Measurements from ENCODE around the gene LRRC46. TPM values are rescaled to one million over a fixed set of nuclear protein-coding genes. Genes with fewer than 3 reads are reported as not detected.

Gene LRRC46
- total and polyA plus RNA-seq, 9 of the 15 experiments (the other 6 are each of a cell fraction or from before 2014, with no cell fraction given) = 0.39 to 1.4 (median 0.53) TPM; not detected in 1

GRCh38 chr17:47877368-47878034 is 46.0 kb downstream of the LRRC46 start (continued):
- no peak for TF ChIP-seq ADNP (tag; IDR thresholded peaks at IDR 0.05)
- TF ChIP-seq ZBED1 (IDR thresholded peaks at IDR 0.05) = no peak
- no peak for TF ChIP-seq BCL6 (CRISPR knock-in tag; IDR thresholded peaks at IDR 0.05)
- TF ChIP-seq JUNB (CRISPR knock-in tag; conservative IDR thresholded peaks at IDR 0.05) = no peak
- TF ChIP-seq ZNF384 (IDR thresholded peaks at IDR 0.05; ENCODE audit: low read depth, low read length) = no peak
- no peak for TF ChIP-seq ZNF695 (CRISPR knock-in tag; IDR thresholded peaks at IDR 0.05)
- TF ChIP-seq HIVEP1 (CRISPR knock-in tag; IDR thresholded peaks at IDR 0.05) = no peak
- no peak for TF ChIP-seq NFIX (CRISPR knock-in tag; IDR thresholded peaks at IDR 0.05; ENCODE audit: low read depth)
- no peak for TF ChIP-seq ATF3 (IDR thresholded peaks at IDR 0.05)
- TF ChIP-seq ATF3 (CRISPR knock-in tag; conservative IDR thresholded peaks at IDR 0.05) = no peak
- no peak for TF ChIP-seq TFE3 (CRISPR knock-in tag; IDR thresholded peaks at IDR 0.05)
- TF ChIP-seq ZNF436 (CRISPR knock-in tag; IDR thresholded peaks at IDR 0.05) = no peak; the same call in 1 of the 2 replicates
- no peak for TF ChIP-seq MXD1 (CRISPR knock-in tag; IDR thresholded peaks at IDR 0.05; ENCODE audit: borderline replicate concordance, poor library complexity, severe bottlenecking)
- no peak for TF ChIP-seq PHTF2 (CRISPR knock-in tag; IDR thresholded peaks at IDR 0.05)
- TF ChIP-seq NONO (IDR thresholded peaks at IDR 0.05; ENCODE audit: low read depth in 2 of 2, low read length in 1 of 2) = peak in 1 of 2 experiments; percentile 10; a peak in 1 of 4 replicates
- TF ChIP-seq PBX2 (CRISPR knock-in tag; IDR thresholded peaks at IDR 0.05; ENCODE audit: low read depth) = peak; percentile 57
- TF ChIP-seq PBX2 (tag; conservative IDR thresholded peaks at IDR 0.05; ENCODE audit: low read depth) = peak; percentile 99
- no peak for TF ChIP-seq ZNF586 (CRISPR knock-in tag; conservative IDR thresholded peaks at IDR 0.05)
- no peak for TF ChIP-seq C11orf30 (IDR thresholded peaks at IDR 0.05; ENCODE audit: low read depth)
- no peak for TF ChIP-seq HMG20A (CRISPR knock-in tag; conservative IDR thresholded peaks at IDR 0.05)
- no peak for TF ChIP-seq ZNF76 (CRISPR knock-in tag; IDR thresholded peaks at IDR 0.05; ENCODE audit: borderline replicate concordance)
- no peak for TF ChIP-seq ZNF277 (CRISPR knock-in tag; IDR thresholded peaks at IDR 0.05; ENCODE audit: borderline replicate concordance)
- TF ChIP-seq HNRNPL (IDR thresholded peaks at IDR 0.05; ENCODE audit: low read depth, low read length) = no peak
